Endodermal cell (in vitro differentiated cells): ENCODE measurements around the gene KLF2. TPM values are rescaled to one million over a fixed set of nuclear protein-coding genes. Genes with fewer than 3 reads are reported as not detected.
"Not testable (repeated sequence)": the region's sequence is repeated elsewhere in the genome, so short reads cannot be mapped to it uniquely, and the experiment has no call there.

Experiments
- DNase-seq: peaks from one replicate; pipeline ENCODE4 v3.0.0-alpha.2; 2017
- H3K27ac ChIP-seq: 2 replicates; pipeline ENCODE4 v1.5.1; 2013; ENCODE audit warnings: mild to moderate bottlenecking, low read depth, low read length, moderate library complexity
- H3K27me3 ChIP-seq: 2 replicates; pipeline ENCODE4 v1.6.1; 2013; ENCODE audit warnings: mild to moderate bottlenecking, low read length, moderate library complexity; ENCODE audit not compliant: insufficient read depth, control insufficient read depth, poor library complexity, severe bottlenecking
- H3K36me3 ChIP-seq: 2 replicates; pipeline ENCODE4 v1.7.0; 2013; ENCODE audit warnings: mild to moderate bottlenecking, low read length, moderate library complexity; ENCODE audit not compliant: control insufficient read depth, insufficient read depth
- H3K4me1 ChIP-seq: one replicate; pipeline ENCODE4 v1.7.0; 2013; ENCODE audit warnings: low read length; ENCODE audit not compliant: control insufficient read depth, insufficient read depth
- H3K4me3 ChIP-seq: 2 replicates; pipeline ENCODE4 v1.5.1; 2013; ENCODE audit warnings: mild to moderate bottlenecking, low read length, moderate library complexity
- H3K9ac ChIP-seq: 2 replicates; pipeline ENCODE4 v1.6.1; 2013; ENCODE audit warnings: mild to moderate bottlenecking, low read length, moderate library complexity; ENCODE audit not compliant: poor library complexity, severe bottlenecking; ENCODE audit errors: extremely low read depth
- H3K9me3 ChIP-seq: 2 replicates; pipeline ENCODE4 v1.6.1; 2013; ENCODE audit warnings: mild to moderate bottlenecking, low read length, moderate library complexity; ENCODE audit not compliant: control insufficient read depth
- H3K27ac Mint-ChIP-seq: 2 replicates; pipeline ENCODE4 v1.8.0; 2020; ENCODE audit warnings: mixed read lengths
- H3K27me3 Mint-ChIP-seq: 2 replicates; pipeline ENCODE4 v1.8.0; 2021; ENCODE audit warnings: mild to moderate bottlenecking, mixed read lengths; ENCODE audit not compliant: insufficient read depth
- H3K36me3 Mint-ChIP-seq: 2 replicates; pipeline ENCODE4 v1.8.0; 2020; ENCODE audit warnings: low read depth, mixed read lengths
- H3K4me1 Mint-ChIP-seq: 2 replicates; pipeline ENCODE4 v1.8.0; 2020; ENCODE audit warnings: mixed read lengths
- H3K4me3 Mint-ChIP-seq: 2 replicates; pipeline ENCODE4 v1.8.0; 2020; ENCODE audit warnings: mild to moderate bottlenecking, moderate library complexity, mixed read lengths
- H3K9me3 Mint-ChIP-seq: 2 replicates; pipeline ENCODE4 v1.8.0; 2020; ENCODE audit warnings: mild to moderate bottlenecking, mixed read lengths
- CTCF ChIP-seq: fragments of 200-600 bp; sonication (generic); conservative IDR thresholded peaks from 2 replicates; pipeline ENCODE4 v1.5.0; 2021; ENCODE audit warnings: antibody characterized with exemption, mild to moderate bottlenecking
- WGBS, 2 experiments: methylation state at CpG; one replicate each; pipeline versions ENCODE4 v1.1.5 to v1.1.7; 2013; ENCODE audit warnings: missing lambda C conversion rate in 2 of 2, mixed read lengths in 1 of 2; ENCODE audit not compliant: insufficient coverage in 1 of 2, insufficient read length in 1 of 2; 5-methylcytosine and 5-hydroxymethylcytosine counted together
- total RNA-seq, 2 donors: library from RNA; stranded (reverse); fragmentation: NEBNext Ultra II Directional in 1 of 2; extraction: Animal tissue kit (Norgen Biotek cat#: 25700) in 1 of 2; gene quantifications; 2 replicates in 1 of 2; 3 replicates in 1 of 2; pipeline ENCODE4 v1.2.1, GENCODE V29; 2021

The KLF2 gene
- total RNA-seq, 2 donors from 2014 or later: 0.22 to 1.4 TPM

- TF ChIP-seq CTCF: no peak
- DNase-seq: no peak
These were observed 22.5 kb upstream of the KLF2 start for GRCh38 chr19:16301999-16302694.

GRCh38 chr19:16303755-16304154 is 20.9 kb upstream of the KLF2 start:
- H3K36me3 Mint-ChIP-seq: no peaks in the 10 kb centered on the region
- H3K27me3 ChIP-seq: no peaks in the 10 kb centered on the region
- H3K9me3 ChIP-seq: no peaks in the 10 kb centered on the region
- H3K27ac Mint-ChIP-seq: no peak overlapping the region
- no peak overlapping the region for H3K27ac ChIP-seq
- H3K4me3 ChIP-seq: no peak overlapping the region
- 83 to 89% methylated on average over 1 to 3 of the region's 3 CpGs for WGBS, 2 experiments
- H3K4me1 Mint-ChIP-seq: no peaks in the 10 kb centered on the region
- no peak overlapping the region for H3K4me3 Mint-ChIP-seq
- no peak overlapping the region for H3K9ac ChIP-seq
- TF ChIP-seq CTCF: no peak
- H3K9me3 Mint-ChIP-seq: no peaks in the 10 kb centered on the region
- H3K4me1 ChIP-seq: no peaks in the 10 kb centered on the region
- no peaks in the 10 kb centered on the region for H3K27me3 Mint-ChIP-seq
- no peaks in the 10 kb centered on the region for H3K36me3 ChIP-seq
- no peak for DNase-seq

More at GRCh38 chr19:16301999-16302694, 22.5 kb upstream of the KLF2 start:
- Mint-ChIP-seq H3K36me3 (no peaks in the 10 kb centered on the region), H3K4me3 (no peak overlapping the region), H3K27me3 (peaks cover 2% of the 10 kb centered on the region), H3K4me1 (no peaks in the 10 kb centered on the region), H3K27ac (no peak overlapping the region), H3K9me3 (no peaks in the 10 kb centered on the region)
- 87% methylated on average over 18 to 25 of the region's 25 CpGs for WGBS, 2 experiments
- Histone ChIP-seq H3K4me3 (no peak overlapping the region), H3K36me3 (no peaks in the 10 kb centered on the region), H3K9me3 (no peaks in the 10 kb centered on the region), H3K4me1 (no peaks in the 10 kb centered on the region), H3K9ac (no peak overlapping the region), H3K27me3 (no peaks in the 10 kb centered on the region), H3K27ac (no peak overlapping the region)

GRCh38 chr19:16304511-16304910 is 20.1 kb upstream of the KLF2 start:
- not testable (repeated sequence) for H3K4me3 Mint-ChIP-seq, H3K9me3 Mint-ChIP-seq, H3K36me3 Mint-ChIP-seq, H3K27me3 ChIP-seq, H3K4me1 ChIP-seq, H3K9ac ChIP-seq, H3K27ac Mint-ChIP-seq, H3K27me3 Mint-ChIP-seq, H3K27ac ChIP-seq, H3K4me3 ChIP-seq, H3K9me3 ChIP-seq, H3K4me1 Mint-ChIP-seq, DNase-seq, H3K36me3 ChIP-seq
- 92 to 96% methylated on average over 2 of the region's 2 CpGs for WGBS, 2 experiments

GRCh38 chr19:16305060-16305459 is 19.6 kb upstream of the KLF2 start:
- H3K4me1 Mint-ChIP-seq, H3K27me3 ChIP-seq, H3K36me3 ChIP-seq, H3K4me3 Mint-ChIP-seq, H3K27me3 Mint-ChIP-seq, H3K9me3 ChIP-seq, H3K4me3 ChIP-seq, H3K36me3 Mint-ChIP-seq, H3K9ac ChIP-seq, DNase-seq, H3K27ac Mint-ChIP-seq, H3K27ac ChIP-seq, H3K4me1 ChIP-seq, H3K9me3 Mint-ChIP-seq: not testable (repeated sequence)
- 92 to 93% methylated on average over 2 to 6 of the region's 6 CpGs for WGBS, 2 experiments
